H9 (cell line): ENCODE results near the gene DNAI4. TPM values are rescaled to one million over a fixed set of nuclear protein-coding genes. Genes with fewer than 3 reads are reported as not detected.

Source experiments
- DNase-seq: peaks from one replicate; pipeline ENCODE4 v3.0.0-alpha.2; 2017
- H2AFZ ChIP-seq: one replicate; pipeline ENCODE4 v1.6.1; 2013; ENCODE audit warnings: mild to moderate bottlenecking, low read length, control low read depth, moderate library complexity
- H2AK5ac ChIP-seq: 2 replicates; pipeline ENCODE4 v1.6.1; 2013; ENCODE audit warnings: low read length, control low read depth, mixed read lengths; ENCODE audit not compliant: insufficient read length
- H2BK120ac ChIP-seq: one replicate; pipeline ENCODE4 v1.6.1; 2013; ENCODE audit warnings: low read depth, mild to moderate bottlenecking, low read length, control low read depth, inconsistent platforms; ENCODE audit not compliant: poor library complexity, severe bottlenecking
- H2BK12ac ChIP-seq: 2 replicates; pipeline ENCODE4 v1.6.1; 2013; ENCODE audit warnings: low read length, control low read depth, mixed read lengths, low read depth; ENCODE audit not compliant: insufficient read length
- H2BK15ac ChIP-seq: 2 replicates; pipeline ENCODE4 v1.6.1; 2013; ENCODE audit warnings: low read depth, low read length, control low read depth
- H2BK20ac ChIP-seq: one replicate; pipeline ENCODE4 v1.6.1; 2013; ENCODE audit warnings: low read depth, mild to moderate bottlenecking, low read length, control low read depth, inconsistent platforms; ENCODE audit not compliant: poor library complexity, severe bottlenecking
- H2BK5ac ChIP-seq: 2 replicates; pipeline ENCODE4 v1.6.1; 2013; ENCODE audit warnings: low read length, control low read depth, mixed read lengths; ENCODE audit not compliant: insufficient read length
- H3K14ac ChIP-seq: 2 replicates; pipeline ENCODE4 v1.6.1; 2013; ENCODE audit warnings: low read length, control low read depth; ENCODE audit not compliant: insufficient read depth
- H3K18ac ChIP-seq: 2 replicates; pipeline ENCODE4 v1.6.1; 2013; ENCODE audit warnings: low read depth, mild to moderate bottlenecking, mixed read lengths, low read length, control low read depth; ENCODE audit not compliant: insufficient read length
- H3K23ac ChIP-seq: 2 replicates; pipeline ENCODE4 v1.6.1; 2013; ENCODE audit warnings: low read length, control low read depth, mixed read lengths, low read depth; ENCODE audit not compliant: insufficient read length
- H3K23me2 ChIP-seq: 2 replicates; pipeline ENCODE4 v1.6.1; 2013; ENCODE audit warnings: low read depth, mild to moderate bottlenecking, mixed read lengths, low read length, control low read depth; ENCODE audit not compliant: insufficient read length, poor library complexity, severe bottlenecking
- H3K27ac ChIP-seq: 2 replicates; pipeline ENCODE4 v1.5.1; 2013; ENCODE audit warnings: low read length, control low read depth, mixed read lengths, low read depth; ENCODE audit not compliant: insufficient read length
- H3K27me3 ChIP-seq: 2 replicates; pipeline ENCODE4 v1.6.1; 2013; ENCODE audit warnings: low read length, control low read depth, inconsistent platforms; ENCODE audit not compliant: insufficient read depth
- H3K4ac ChIP-seq: 2 replicates; pipeline ENCODE4 v1.6.1; 2013; ENCODE audit warnings: low read depth, mild to moderate bottlenecking, control low read depth, inconsistent platforms, low read length, moderate library complexity
- H3K4me1 ChIP-seq: 2 replicates; pipeline ENCODE4 v1.6.1; 2013; ENCODE audit warnings: low read length, control low read depth, inconsistent platforms; ENCODE audit not compliant: insufficient read depth
- H3K4me2 ChIP-seq: 2 replicates; pipeline ENCODE4 v1.6.1; 2013; ENCODE audit warnings: low read length, control low read depth, mixed read lengths; ENCODE audit not compliant: insufficient read length, insufficient read depth
- H3K56ac ChIP-seq: 2 replicates; pipeline ENCODE4 v1.6.1; 2013; ENCODE audit warnings: low read depth, mild to moderate bottlenecking, mixed read lengths, low read length, control low read depth; ENCODE audit not compliant: insufficient read length
- H3K79me1 ChIP-seq: 2 replicates; pipeline ENCODE4 v1.6.1; 2013; ENCODE audit warnings: low read depth, mild to moderate bottlenecking, moderate library complexity, low read length, control low read depth, inconsistent platforms; ENCODE audit not compliant: insufficient read depth, poor library complexity, severe bottlenecking
- H3K79me2 ChIP-seq: 2 replicates; pipeline ENCODE4 v1.6.1; 2013; ENCODE audit warnings: low read length, control low read depth, inconsistent platforms; ENCODE audit not compliant: insufficient read depth
- H3K9ac ChIP-seq: 2 replicates; pipeline ENCODE4 v1.6.1; 2013; ENCODE audit warnings: low read length, control low read depth, mixed read lengths; ENCODE audit not compliant: insufficient read length; ENCODE audit errors: extremely low read depth
- H3K9me3 ChIP-seq: one replicate; pipeline ENCODE4 v1.6.1; 2013; ENCODE audit warnings: low read depth, low read length, inconsistent platforms; ENCODE audit not compliant: control insufficient read depth
- H3T11ph ChIP-seq: one replicate; pipeline ENCODE4 v1.6.1; 2013; ENCODE audit warnings: mild to moderate bottlenecking, low read length, control low read depth, inconsistent platforms
- H4K20me1 ChIP-seq: one replicate; pipeline ENCODE4 v1.6.1; 2013; ENCODE audit not compliant: control insufficient read depth, insufficient read length, insufficient read depth
- H4K5ac ChIP-seq: 2 replicates; pipeline ENCODE4 v1.6.1; 2013; ENCODE audit warnings: low read depth, mild to moderate bottlenecking, mixed read lengths, low read length, control low read depth; ENCODE audit not compliant: insufficient read length
- H4K8ac ChIP-seq: replicated peaks from 2 replicates; pipeline ENCODE4 v1.6.1; 2013; ENCODE audit warnings: low read length, control low read depth, mixed read lengths, low read depth; ENCODE audit not compliant: insufficient read length
- H4K91ac ChIP-seq: 2 replicates; pipeline ENCODE4 v1.6.1; 2013; ENCODE audit warnings: low read depth, mild to moderate bottlenecking, moderate library complexity, mixed read lengths, low read length, control low read depth; ENCODE audit not compliant: insufficient read length
- H3K27ac Mint-ChIP-seq, 3 experiments: 2 replicates in 2 of 3; 3 replicates in 1 of 3; pipeline ENCODE4 v1.8.0; 2020 to 2021; ENCODE audit warnings: mixed read lengths in 3 of 3, mild to moderate bottlenecking in 1 of 3, moderate library complexity in 1 of 3
- H3K27me3 Mint-ChIP-seq: 2 replicates; pipeline ENCODE4 v1.8.0; 2021; ENCODE audit warnings: low read depth, mild to moderate bottlenecking, moderate library complexity, mixed read lengths
- H3K36me3 Mint-ChIP-seq, 3 experiments: 2 replicates in 2 of 3; 3 replicates in 1 of 3; pipeline ENCODE4 v1.8.0; 2020 to 2021; ENCODE audit warnings: low read depth in 3 of 3, mixed read lengths in 3 of 3; ENCODE audit not compliant: insufficient read depth in 1 of 3
- H3K4me1 Mint-ChIP-seq, 2 experiments: 2 replicates each; pipeline ENCODE4 v1.8.0; 2020; ENCODE audit warnings: mixed read lengths in 2 of 2
- H3K4me3 Mint-ChIP-seq, 2 experiments: 2 replicates in 1 of 2; 3 replicates in 1 of 2; pipeline ENCODE4 v1.8.0; 2020 to 2021; ENCODE audit warnings: mild to moderate bottlenecking in 2 of 2, mixed read lengths in 2 of 2, moderate library complexity in 1 of 2
- H3K9me3 Mint-ChIP-seq, 2 experiments: 2 replicates in 1 of 2; 3 replicates in 1 of 2; pipeline ENCODE4 v1.8.0; 2020; ENCODE audit warnings: mild to moderate bottlenecking in 2 of 2, mixed read lengths in 2 of 2, moderate library complexity in 1 of 2
- total RNA-seq: library from RNA; stranded (reverse); gene quantifications from 2 replicates; pipeline ENCODE4 v1.2.1, GENCODE V29; 2021
- TF ChIP-seq, protein P1 (sequence below): fragments of 200-600 bp; sonication (generic); conservative IDR thresholded peaks from 3 replicates; pipeline ENCODE4 v1.8.0; 2021; ENCODE audit warnings: antibody characterized with exemption, mild to moderate bottlenecking

Gene DNAI4
- total RNA-seq, 1 experiment from 2014 or later, result 1.4 TPM

DNA sequence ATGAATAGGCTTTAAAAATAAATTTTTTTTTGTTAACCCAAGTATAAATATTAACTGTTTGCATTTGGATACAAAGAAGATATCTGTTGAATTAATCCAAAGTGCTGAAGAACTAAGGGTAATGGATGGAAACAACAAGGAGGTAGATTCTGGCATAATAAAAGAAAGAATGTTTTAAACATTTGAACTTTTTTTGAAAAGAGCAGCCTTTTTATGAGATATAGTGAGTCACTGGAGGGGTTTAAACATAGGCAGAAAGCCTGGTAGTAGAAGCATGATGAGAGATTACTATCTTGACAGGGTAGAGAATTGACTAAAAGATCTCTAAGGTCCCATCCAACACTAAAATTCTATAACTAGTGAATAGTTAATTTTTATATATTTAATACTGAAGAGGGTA is 2.9 kb upstream of the DNAI4 start:
- DNase-seq, result no peak
- Histone ChIP-seq H3K23ac (no peak overlapping the region), H2BK20ac (no peak overlapping the region), H3K9ac (no peak overlapping the region), H4K20me1 (no peaks in the 10 kb centered on the region), H2BK5ac (no peak overlapping the region), H3K4me2 (no peak overlapping the region), H2BK12ac (no peak overlapping the region), H4K8ac (no peak overlapping the region), H3K56ac (no peak overlapping the region), H3K4ac (no peak overlapping the region), H2AK5ac (no peak overlapping the region), H4K91ac (no peak overlapping the region), H3K4me1 (no peaks in the 10 kb centered on the region), H2BK15ac (no peak overlapping the region), H3K18ac (no peak overlapping the region), H4K5ac (no peak overlapping the region), H3K14ac (no peak overlapping the region), H3T11ph (no peak overlapping the region), H2BK120ac (no peak overlapping the region), H3K79me2 (peaks cover 12% of the 10 kb centered on the region; the same call in 1 of the 2 replicates), H3K79me1 (no peaks in the 10 kb centered on the region), H3K9me3 (no peaks in the 10 kb centered on the region), H2AFZ (no peak overlapping the region), H3K23me2 (peaks cover 21% of the 10 kb centered on the region), H3K27ac (no peak overlapping the region), H3K27me3 (no peaks in the 10 kb centered on the region)
- Mint-ChIP-seq H3K4me1 (peaks cover 37 to 38% of the 10 kb centered on the region in 2 experiments), H3K36me3 (no peaks in the 10 kb centered on the region; a peak in 3 of 7 replicates), H3K4me3 (no peak overlapping the region), H3K9me3 (no peaks in the 10 kb centered on the region), H3K27ac (no peak overlapping the region), H3K27me3 (no peaks in the 10 kb centered on the region)
- TF ChIP-seq, protein P1, sequence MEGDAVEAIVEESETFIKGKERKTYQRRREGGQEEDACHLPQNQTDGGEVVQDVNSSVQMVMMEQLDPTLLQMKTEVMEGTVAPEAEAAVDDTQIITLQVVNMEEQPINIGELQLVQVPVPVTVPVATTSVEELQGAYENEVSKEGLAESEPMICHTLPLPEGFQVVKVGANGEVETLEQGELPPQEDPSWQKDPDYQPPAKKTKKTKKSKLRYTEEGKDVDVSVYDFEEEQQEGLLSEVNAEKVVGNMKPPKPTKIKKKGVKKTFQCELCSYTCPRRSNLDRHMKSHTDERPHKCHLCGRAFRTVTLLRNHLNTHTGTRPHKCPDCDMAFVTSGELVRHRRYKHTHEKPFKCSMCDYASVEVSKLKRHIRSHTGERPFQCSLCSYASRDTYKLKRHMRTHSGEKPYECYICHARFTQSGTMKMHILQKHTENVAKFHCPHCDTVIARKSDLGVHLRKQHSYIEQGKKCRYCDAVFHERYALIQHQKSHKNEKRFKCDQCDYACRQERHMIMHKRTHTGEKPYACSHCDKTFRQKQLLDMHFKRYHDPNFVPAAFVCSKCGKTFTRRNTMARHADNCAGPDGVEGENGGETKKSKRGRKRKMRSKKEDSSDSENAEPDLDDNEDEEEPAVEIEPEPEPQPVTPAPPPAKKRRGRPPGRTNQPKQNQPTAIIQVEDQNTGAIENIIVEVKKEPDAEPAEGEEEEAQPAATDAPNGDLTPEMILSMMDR, result no peak
